ENCODE data around the gene TMEM39A.

The TMEM39A gene

DNA sequence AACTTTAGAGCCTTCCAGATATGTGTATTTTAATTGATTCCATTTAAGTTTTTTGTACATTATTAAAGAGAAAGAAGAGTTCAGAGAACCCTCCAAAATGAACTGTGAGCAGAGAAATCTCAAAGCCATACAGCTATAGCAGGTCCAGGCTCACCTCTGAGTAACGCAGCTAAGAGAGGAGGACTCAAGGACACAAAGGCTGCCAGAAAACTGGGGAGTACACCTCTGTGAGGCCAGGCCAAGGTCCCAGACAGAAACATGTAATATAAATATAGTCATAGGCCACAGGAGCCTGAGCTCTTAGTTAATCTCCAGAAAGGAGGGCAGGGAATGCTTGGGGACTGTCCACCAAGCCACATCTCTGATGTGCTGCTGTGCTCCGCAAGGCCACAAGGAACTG lies 66.5 kb downstream of the TMEM39A start:
- DNase-seq = no peak

DNA sequence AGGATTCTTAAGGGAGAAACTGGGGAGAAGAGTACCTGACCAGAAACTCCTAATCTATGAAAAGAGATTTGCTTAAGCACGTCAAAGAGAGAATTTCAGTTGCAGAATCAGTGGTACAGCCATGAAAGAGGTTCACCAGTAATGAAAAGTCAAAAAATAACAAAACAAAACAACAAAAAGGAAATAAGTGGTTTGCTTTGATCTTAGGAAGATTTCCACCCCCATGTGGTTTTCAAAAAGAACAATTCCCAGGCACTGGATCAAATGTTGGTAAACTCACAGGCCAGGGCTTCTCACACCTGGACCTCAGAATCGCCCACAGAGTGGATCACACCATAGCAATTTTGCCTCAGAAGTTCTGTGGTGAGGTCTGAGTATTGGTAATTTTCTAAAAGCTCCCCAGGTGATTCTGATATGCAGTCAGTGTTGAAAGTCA lies 67.5 kb downstream of the TMEM39A start:
- DNase-seq = no peak

DNA sequence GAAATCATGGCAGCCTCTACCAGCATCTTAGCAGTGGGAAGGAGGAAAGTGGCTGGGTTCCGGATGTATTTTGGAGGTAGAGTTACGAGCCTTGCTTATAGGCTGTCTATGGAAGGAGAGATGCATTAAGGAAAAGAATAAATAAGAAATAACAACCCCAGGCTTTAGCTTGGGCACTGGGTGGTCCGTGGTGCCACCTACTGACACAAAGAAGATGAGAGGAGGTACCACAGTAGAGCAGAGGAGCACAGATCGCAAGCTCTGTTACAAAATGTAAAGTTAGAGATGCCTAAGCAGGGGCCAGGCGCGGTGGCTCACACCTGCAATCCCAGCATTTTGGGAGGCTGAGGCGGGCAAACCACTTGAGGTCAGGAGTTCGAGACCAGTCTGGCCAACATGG lies 74.8 kb downstream of the TMEM39A start:
- DNase-seq = no peak

DNA sequence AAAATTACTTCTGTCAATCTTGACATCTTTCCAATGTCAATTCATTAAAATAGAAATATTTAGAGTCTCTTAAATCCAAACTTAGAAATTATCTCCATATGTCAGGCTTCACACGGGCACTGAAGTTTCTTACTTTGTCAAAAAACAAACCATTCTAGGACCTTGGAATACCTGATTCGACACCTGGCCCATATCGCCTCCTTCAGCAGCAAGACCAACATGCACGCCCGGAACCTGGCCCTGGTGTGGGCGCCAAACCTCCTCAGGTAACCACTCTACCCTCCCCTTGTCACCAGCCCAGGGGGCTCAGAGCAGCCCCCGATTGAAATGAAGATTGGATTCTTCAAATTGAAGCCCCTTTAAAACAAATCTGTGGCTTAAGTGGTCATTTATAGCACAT lies 81.3 kb downstream of the TMEM39A start:
- DNase-seq = no peak

DNA sequence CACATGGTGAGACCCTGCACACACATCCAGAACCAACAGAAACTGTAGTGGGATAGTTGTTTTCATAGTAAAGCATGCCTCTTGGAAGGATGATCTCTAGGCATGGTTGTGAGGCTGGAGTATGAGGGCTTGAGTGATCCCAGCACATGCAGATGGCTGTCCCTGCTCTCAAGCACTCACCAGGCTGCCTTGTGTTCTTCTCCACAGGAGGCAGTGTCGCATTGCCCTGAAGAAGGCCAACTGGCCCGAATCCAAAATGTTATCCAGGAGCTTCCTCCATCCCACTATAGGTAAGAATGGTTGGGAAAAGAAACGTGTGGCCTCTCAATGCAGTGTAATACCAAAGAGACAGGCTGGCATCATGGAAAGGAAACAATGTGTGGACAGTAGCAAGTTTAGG lies 82.7 kb downstream of the TMEM39A start:
- DNase-seq = peak; percentile 83

Data from COR-L47 (cell line).